Breast epithelium (tissue), 4 donors: ENCODE data around the gene PARK7. TPM values are rescaled to one million over a fixed set of nuclear protein-coding genes. Genes with fewer than 3 reads are reported as not detected.
"Not testable (repeated sequence)": the region's sequence is repeated elsewhere in the genome, so short reads cannot be mapped to it uniquely, and the experiment has no call there.

Source experiments
- DNase-seq, 2 donors: peaks; one replicate each; pipeline ENCODE4 v3.0.0-alpha.2; 2019; ENCODE audit warnings: low spot score in 2 of 2
- H3K27ac ChIP-seq, 2 donors: fragments of 200-600 bp; sonication (generic) in 1 of 2; one replicate each; pipeline ENCODE4 v1.5.1; 2016 to 2019; ENCODE audit warnings: mild to moderate bottlenecking in 1 of 2
- H3K27me3 ChIP-seq, 2 donors: fragments of 200-600 bp; sonication (generic) in 1 of 2; one replicate each; pipeline versions ENCODE4 v1.5.1 to v1.6.0; 2017 to 2019; ENCODE audit warnings: control low read depth in 1 of 2, mild to moderate bottlenecking in 1 of 2
- H3K36me3 ChIP-seq: fragments of 200-600 bp; one replicate; pipeline ENCODE4 v1.5.1; 2019
- H3K4me1 ChIP-seq, 2 donors: fragments of 200-600 bp; sonication (generic); one replicate each; pipeline ENCODE4 v1.5.1; 2016 to 2019; ENCODE audit warnings: control low read depth in 1 of 2
- H3K4me3 ChIP-seq, 3 donors: fragments of 200-600 bp; sonication (generic); 1 replicate in 2 of 3; 2 replicates in 1 of 3; pipeline ENCODE4 v1.5.1; 2016 to 2019; ENCODE audit warnings: mild to moderate bottlenecking in 3 of 3, moderate library complexity in 2 of 3
- H3K9me3 ChIP-seq, 2 donors: fragments of 200-600 bp; sonication (generic) in 1 of 2; one replicate each; pipeline ENCODE4 v1.5.1; 2016 to 2019; ENCODE audit warnings: control low read depth in 1 of 2
- CTCF ChIP-seq, 3 donors: fragments of 450-650 bp; IDR thresholded peaks; one replicate each; pipeline ENCODE4 v1.5.1; 2016 to 2017; ENCODE audit warnings: antibody characterized with exemption in 3 of 3, mild to moderate bottlenecking in 3 of 3, moderate library complexity in 3 of 3
- POLR2A ChIP-seq: fragments of 450-650 bp; IDR thresholded peaks from one replicate; pipeline ENCODE4 v1.6.1; 2016; ENCODE audit warnings: antibody characterized with exemption, mild to moderate bottlenecking, moderate library complexity
- POLR2AphosphoS5 ChIP-seq, 3 donors: sonication (generic); formaldehyde crosslinking; IDR thresholded peaks; one replicate each; pipeline ENCODE4 v1.6.1; 2017; ENCODE audit warnings: antibody characterized with exemption in 3 of 3
- intact Hi-C: fragments of 100-400 bp; cut with DNase I; formaldehyde crosslinking; loops from one replicate; pipeline ENCODE4 v1.15.1; 2023; ENCODE audit warnings: low total_unique reads
- total RNA-seq, 3 donors: library from RNA; depleted of rRNA; stranded (reverse); fragments of >200 nt; gene quantifications; one replicate each; pipeline ENCODE4 v1.1.0, GENCODE V29; 2016

PARK7 gene
- total RNA-seq, 3 donors from 2014 or later = 205 to 227 (median 213) TPM

- no peak for DNase-seq
- TF ChIP-seq CTCF (IDR thresholded peaks at IDR 0.05) (no peak), POLR2AphosphoS5 (IDR thresholded peaks at IDR 0.05) (no peak), POLR2A (no peak)
- H3K9me3 ChIP-seq = no peaks in the 10 kb centered on the region
Measured at GRCh38 chr1:7916501-7916830, 45.0 kb upstream of the PARK7 start.

DNA sequence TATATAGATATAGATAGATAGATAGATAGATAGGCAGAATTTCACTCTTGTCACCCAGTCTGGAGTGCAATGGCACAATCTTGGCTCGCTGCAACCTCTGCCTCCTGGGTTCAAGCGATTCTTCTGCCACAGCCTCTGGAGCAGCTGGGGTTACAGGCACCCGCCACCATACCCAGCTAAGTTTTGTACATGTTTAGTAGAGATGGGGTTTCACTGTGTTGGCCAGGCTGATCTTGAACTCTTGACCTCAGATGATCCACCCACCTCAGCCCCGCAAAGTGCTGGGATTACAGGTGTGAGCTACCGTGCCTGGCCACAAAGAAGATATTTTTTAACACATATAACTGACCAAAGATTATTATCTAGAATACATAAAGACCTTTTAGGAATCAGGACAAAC is 43.5 kb upstream of the PARK7 start:
- H3K9me3 ChIP-seq, H3K27me3 ChIP-seq, H3K4me3 ChIP-seq, H3K27ac ChIP-seq, intact Hi-C loops, DNase-seq, H3K4me1 ChIP-seq, H3K36me3 ChIP-seq: not testable (repeated sequence)

More at GRCh38 chr1:7916501-7916830, 45.0 kb upstream of the PARK7 start:
- H3K4me3 ChIP-seq = no peak overlapping the region
- no peak overlapping the region for H3K27ac ChIP-seq
- H3K27me3 ChIP-seq = no peaks in the 10 kb centered on the region
- intact Hi-C loops = no loop called here
- H3K36me3 ChIP-seq = no peaks in the 10 kb centered on the region
- no peaks in the 10 kb centered on the region for H3K4me1 ChIP-seq

DNA sequence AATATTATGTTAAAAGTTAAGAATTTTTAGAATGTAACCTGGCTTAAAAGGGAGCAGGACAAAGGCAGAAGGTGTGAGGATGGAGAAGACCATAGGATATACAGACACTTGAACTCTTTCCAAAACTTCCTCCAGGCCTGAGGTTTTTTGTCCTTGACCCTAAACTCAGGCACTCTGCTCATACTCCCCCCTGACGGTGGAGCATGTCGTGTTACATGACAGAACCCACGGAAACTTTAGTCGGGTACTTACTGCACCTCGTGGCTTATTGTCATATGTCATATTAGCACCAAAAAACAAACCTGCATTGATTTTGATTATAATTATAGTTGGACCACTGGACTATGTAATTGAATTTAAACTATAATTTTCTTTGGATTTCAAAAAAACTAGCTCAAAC is 41.6 kb upstream of the PARK7 start:
- Histone ChIP-seq H3K36me3 (no peaks in the 10 kb centered on the region), H3K4me3 (no peak overlapping the region), H3K9me3 (no peaks in the 10 kb centered on the region), H3K27me3 (no peaks in the 10 kb centered on the region), H3K4me1 (no peaks in the 10 kb centered on the region), H3K27ac (no peak overlapping the region)
- intact Hi-C loops = no loop called here
- DNase-seq = no peak
- TF ChIP-seq POLR2AphosphoS5 (IDR thresholded peaks at IDR 0.05) (no peak), POLR2A (no peak), CTCF (IDR thresholded peaks at IDR 0.05) (no peak)

- peaks cover 0 to 9% of the 10 kb centered on the region in 2 donors for H3K27me3 ChIP-seq
- no peak overlapping the region for H3K27ac ChIP-seq
- H3K9me3 ChIP-seq = no peaks in the 10 kb centered on the region
- DNase-seq = no peak
- intact Hi-C loops = no loop called here
- no peaks in the 10 kb centered on the region for H3K4me1 ChIP-seq
- H3K36me3 ChIP-seq = no peaks in the 10 kb centered on the region
- H3K4me3 ChIP-seq = no peak overlapping the region
- no peak for TF ChIP-seq CTCF (IDR thresholded peaks at IDR 0.05)
- no peak for TF ChIP-seq POLR2A
- no peak for TF ChIP-seq POLR2AphosphoS5 (IDR thresholded peaks at IDR 0.05)
Measured at GRCh38 chr1:7921796-7922195, 39.7 kb upstream of the PARK7 start.

- no peak overlapping the region for H3K27ac ChIP-seq
- peaks cover 0 to 9% of the 10 kb centered on the region in 2 donors for H3K27me3 ChIP-seq
Measured at GRCh38 chr1:7922301-7922700, 39.2 kb upstream of the PARK7 start.

DNA sequence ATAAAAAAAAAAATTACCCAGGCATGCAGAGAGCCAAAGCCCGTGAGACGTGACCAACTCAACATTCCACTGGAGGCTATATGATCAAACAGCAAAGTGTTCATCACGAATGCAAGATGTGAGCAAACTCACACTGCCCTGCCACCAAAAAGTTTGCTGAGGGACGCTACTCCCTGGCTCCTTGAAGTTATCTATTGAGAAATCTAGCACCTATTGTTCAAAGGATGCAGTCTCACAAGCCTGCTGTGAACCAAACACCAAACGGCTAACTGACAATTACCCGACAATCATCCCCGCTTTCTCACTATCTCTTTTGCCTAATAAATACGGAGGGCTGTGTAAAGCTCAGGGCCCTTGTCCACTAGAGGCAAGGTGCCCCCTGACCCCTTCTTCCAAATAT is 34.5 kb upstream of the PARK7 start:
- H3K4me1 ChIP-seq, intact Hi-C loops, H3K27ac ChIP-seq, H3K4me3 ChIP-seq, H3K9me3 ChIP-seq, DNase-seq, H3K36me3 ChIP-seq: not testable (repeated sequence)
- H3K27me3 ChIP-seq = peaks cover 0 to 18% of the 10 kb centered on the region in 2 donors

More at GRCh38 chr1:7922301-7922700, 39.2 kb upstream of the PARK7 start:
- TF ChIP-seq CTCF (IDR thresholded peaks at IDR 0.05) (no peak), POLR2AphosphoS5 (IDR thresholded peaks at IDR 0.05) (no peak), POLR2A (no peak)
- Histone ChIP-seq H3K4me1 (no peaks in the 10 kb centered on the region), H3K36me3 (no peaks in the 10 kb centered on the region), H3K4me3 (no peak overlapping the region), H3K9me3 (no peaks in the 10 kb centered on the region)
- intact Hi-C loops = no loop called here
- DNase-seq = no peak
